Measurements from ENCODE around the gene JAZF1. TPM values are rescaled to one million over a fixed set of nuclear protein-coding genes. Genes with fewer than 3 reads are reported as not detected.

Gene JAZF1
- total and polyA plus RNA-seq, 7 donors, result 2.3 to 10.6 (median 5.3) TPM

GRCh38 chr7:28065308-28065707 lies 115.3 kb downstream of the JAZF1 start:
- TF ChIP-seq, protein P1, sequence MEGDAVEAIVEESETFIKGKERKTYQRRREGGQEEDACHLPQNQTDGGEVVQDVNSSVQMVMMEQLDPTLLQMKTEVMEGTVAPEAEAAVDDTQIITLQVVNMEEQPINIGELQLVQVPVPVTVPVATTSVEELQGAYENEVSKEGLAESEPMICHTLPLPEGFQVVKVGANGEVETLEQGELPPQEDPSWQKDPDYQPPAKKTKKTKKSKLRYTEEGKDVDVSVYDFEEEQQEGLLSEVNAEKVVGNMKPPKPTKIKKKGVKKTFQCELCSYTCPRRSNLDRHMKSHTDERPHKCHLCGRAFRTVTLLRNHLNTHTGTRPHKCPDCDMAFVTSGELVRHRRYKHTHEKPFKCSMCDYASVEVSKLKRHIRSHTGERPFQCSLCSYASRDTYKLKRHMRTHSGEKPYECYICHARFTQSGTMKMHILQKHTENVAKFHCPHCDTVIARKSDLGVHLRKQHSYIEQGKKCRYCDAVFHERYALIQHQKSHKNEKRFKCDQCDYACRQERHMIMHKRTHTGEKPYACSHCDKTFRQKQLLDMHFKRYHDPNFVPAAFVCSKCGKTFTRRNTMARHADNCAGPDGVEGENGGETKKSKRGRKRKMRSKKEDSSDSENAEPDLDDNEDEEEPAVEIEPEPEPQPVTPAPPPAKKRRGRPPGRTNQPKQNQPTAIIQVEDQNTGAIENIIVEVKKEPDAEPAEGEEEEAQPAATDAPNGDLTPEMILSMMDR (IDR thresholded peaks at IDR 0.05), result no peak
- no peak overlapping the region for H3K27ac ChIP-seq
- no peak overlapping the region for H3K4me3 ChIP-seq
- peak in 2 of 4 donors; percentile 28 for ATAC-seq
- peaks cover 9% of the 10 kb centered on the region for H3K4me1 ChIP-seq
- no peaks in the 10 kb centered on the region for H3K27me3 ChIP-seq (ENCODE audit: insufficient read depth in 3 of 3, low read length in 2 of 3)
- H3K36me3 ChIP-seq (ENCODE audit: insufficient read depth in 1 of 2, low read depth in 1 of 2), result no peaks in the 10 kb centered on the region
- intact Hi-C loops (cut with DNase I), result no loop called here
- H3K9me3 ChIP-seq, result no peaks in the 10 kb centered on the region
- DNase-seq, result no peak
- 86 to 91% (median 88%) methylated on average over 7 of the region's 7 CpGs for WGBS, 3 donors

GRCh38 chr7:28064437-28064836 lies 116.2 kb downstream of the JAZF1 start:
- Histone ChIP-seq H3K27ac (no peak overlapping the region), H3K4me1 (peaks cover under 1% of the 10 kb centered on the region), H3K36me3 (ENCODE audit: insufficient read depth in 1 of 2, low read depth in 1 of 2) (no peaks in the 10 kb centered on the region), H3K9me3 (no peaks in the 10 kb centered on the region), H3K27me3 (ENCODE audit: insufficient read depth in 3 of 3, low read length in 2 of 3) (no peaks in the 10 kb centered on the region), H3K4me3 (no peak overlapping the region)
- ATAC-seq (no peak), DNase-seq (no peak)
- intact Hi-C loops (cut with DNase I), result loop anchor here in 1 of 2 donors (5.0 kb wide), 1 partner anchor 33 kb away; no protein-coding TSS in a partner anchor
- TF ChIP-seq, protein P1 (IDR thresholded peaks at IDR 0.05), result no peak

GRCh38 chr7:28062197-28062991 lies 118.2 kb downstream of the JAZF1 start:
- Histone ChIP-seq H3K4me3 (no peak overlapping the region), H3K9me3 (no peaks in the 10 kb centered on the region), H3K27ac (no peak overlapping the region), H3K36me3 (ENCODE audit: insufficient read depth in 1 of 2, low read depth in 1 of 2) (no peaks in the 10 kb centered on the region), H3K4me1 (no peaks in the 10 kb centered on the region), H3K27me3 (ENCODE audit: insufficient read depth in 3 of 3, low read length in 2 of 3) (no peaks in the 10 kb centered on the region)
- 61 to 69% (median 66%) methylated on average over 12 of the region's 12 CpGs for WGBS, 3 donors
- TF ChIP-seq, protein P1 (IDR thresholded peaks at IDR 0.05), result peak; percentile 72
- intact Hi-C loops (cut with DNase I), result loop anchor here (2.0 to 5.0 kb wide), 2 partner anchors 34 to 35 kb away; no protein-coding TSS in a partner anchor
- ATAC-seq (peak; percentile 62 to 94 (median 87)), DNase-seq (peak; percentile 67 to 83)

DNA sequence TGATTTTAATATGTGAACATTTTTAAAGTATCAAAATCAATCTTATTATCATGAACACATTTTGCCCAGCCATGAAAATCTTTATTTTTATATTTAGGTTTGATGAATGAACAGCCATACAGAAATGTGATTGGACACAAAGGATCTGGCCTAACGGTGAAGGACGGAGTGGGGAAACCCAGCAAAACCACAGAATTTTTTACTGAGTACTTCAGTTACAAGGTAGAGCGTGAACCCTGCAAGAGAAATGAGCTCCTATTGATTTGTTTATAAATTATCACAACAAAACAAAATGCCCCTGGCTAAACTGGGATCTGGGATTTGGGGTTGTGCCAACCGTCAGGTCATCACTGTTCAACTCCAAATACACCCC lies 118.8 kb downstream of the JAZF1 start:
- intact Hi-C loops (cut with DNase I), result loop anchor here (2.0 to 5.0 kb wide), 2 partner anchors 35 kb away; no protein-coding TSS in a partner anchor
- Histone ChIP-seq H3K4me3 (no peak overlapping the region), H3K27ac (no peak overlapping the region), H3K36me3 (ENCODE audit: insufficient read depth in 1 of 2, low read depth in 1 of 2) (no peaks in the 10 kb centered on the region), H3K9me3 (no peaks in the 10 kb centered on the region), H3K27me3 (ENCODE audit: insufficient read depth in 3 of 3, low read length in 2 of 3) (no peaks in the 10 kb centered on the region), H3K4me1 (no peaks in the 10 kb centered on the region)
- ATAC-seq (no peak), DNase-seq (no peak)
- TF ChIP-seq, protein P1 (IDR thresholded peaks at IDR 0.05), result no peak
- WGBS, 3 donors, result 87 to 94% (median 93%) methylated on average over 4 of the region's 4 CpGs

Data from psoas muscle (tissue), 8 donors.